K562 (cell line): Measurements from ENCODE around the gene PLAAT4. TPM values are rescaled to one million over a fixed set of nuclear protein-coding genes. Genes with fewer than 3 reads are reported as not detected.

Experiments
- BACH1 ChIP-seq: fragments of 200-800 bp; sonication (Bioruptor generic); IDR thresholded peaks from 2 replicates; pipeline ENCODE4 v1.6.1; 2016; ENCODE audit warnings: missing genetic modification characterization, missing compliant biosample characterization
- CREB5 ChIP-seq: fragments of 250-450 bp; sonication (Bioruptor Pico); IDR thresholded peaks from 2 replicates; pipeline ENCODE4 v1.5.0; 2020; ENCODE audit warnings: mild to moderate bottlenecking
- CREM ChIP-seq: IDR thresholded peaks from 2 replicates; pipeline ENCODE4 v1.6.1; 2014; ENCODE audit warnings: antibody characterized with exemption, low read depth
- DPF2 ChIP-seq: fragments of 450-650 bp; IDR thresholded peaks from 2 replicates; pipeline ENCODE4 v1.6.1; 2016
- ETV1 ChIP-seq: fragments of 450-650 bp; conservative IDR thresholded peaks from 2 replicates; pipeline ENCODE4 v1.6.1; 2016; ENCODE audit warnings: missing genetic modification characterization, control low read depth, low read depth, missing compliant biosample characterization
- FOSL1 ChIP-seq: fragments of 200-800 bp; sonication (Bioruptor generic); conservative IDR thresholded peaks from 2 replicates; pipeline ENCODE4 v1.6.1; 2016; ENCODE audit warnings: missing genetic modification characterization, missing compliant biosample characterization
- FOXO4 ChIP-seq: fragments of 450-650 bp; formaldehyde crosslinking; IDR thresholded peaks from 2 replicates; pipeline ENCODE4 v1.4.0; 2020; ENCODE audit warnings: mild to moderate bottlenecking, moderate library complexity
- GABPA ChIP-seq: fragments of 200-800 bp; sonication (Bioruptor generic); conservative IDR thresholded peaks from 2 replicates; pipeline ENCODE4 v1.6.1; 2016; ENCODE audit warnings: low read depth, missing genetic modification characterization, missing compliant biosample characterization
- MECOM ChIP-seq: fragments of 250-450 bp; sonication (Bioruptor Pico); IDR thresholded peaks from 2 replicates; pipeline ENCODE4 v1.8.0; 2022; ENCODE audit warnings: inconsistent platforms
- MLLT1 ChIP-seq, 2 experiments: fragments of 450-650 bp; IDR thresholded peaks; 2 replicates each; pipeline ENCODE4 v1.6.1; 2016
- NFRKB ChIP-seq: fragments of 450-650 bp; IDR thresholded peaks from 2 replicates; pipeline ENCODE4 v1.6.1; 2016; ENCODE audit warnings: low read depth
- NR4A1 ChIP-seq, 2 experiments: fragments of 250-450 bp in 1 of 2; fragments of 450-650 bp in 1 of 2; sonication (Bioruptor Pico) in 1 of 2; IDR thresholded peaks; 2 replicates each; pipeline versions ENCODE4 v1.4.0 to v1.6.1; 2016 to 2020; ENCODE audit warnings: mild to moderate bottlenecking in 2 of 2, missing compliant biosample characterization in 1 of 2, missing genetic modification characterization in 1 of 2, moderate library complexity in 1 of 2
- SMAD4 ChIP-seq: fragments of 250-450 bp; sonication (Bioruptor Pico); conservative IDR thresholded peaks from 2 replicates; pipeline ENCODE4 v1.8.0; 2021; ENCODE audit warnings: inconsistent platforms, mild to moderate bottlenecking, moderate library complexity
- SMARCE1 ChIP-seq: fragments of 450-650 bp; IDR thresholded peaks from 2 replicates; pipeline ENCODE4 v1.7.1; 2016; ENCODE audit warnings: mild to moderate bottlenecking
- SRF ChIP-seq, 2 experiments: fragments of 250-450, 450-650 bp in 1 of 2; sonication (Bioruptor Pico) in 1 of 2; sonication (generic) in 1 of 2; formaldehyde crosslinking; IDR thresholded peaks; 2 replicates each; pipeline versions ENCODE4 v1.5.0 to v1.5.1; 2020 to 2022; ENCODE audit warnings: mild to moderate bottlenecking in 1 of 2, missing genetic modification reagents in 1 of 2
- STAT5B ChIP-seq: fragments of 250-450 bp; sonication (Bioruptor Pico); IDR thresholded peaks from 2 replicates; pipeline ENCODE4 v1.8.0; 2021; ENCODE audit warnings: mild to moderate bottlenecking, inconsistent platforms
- TEAD2 ChIP-seq: fragments of 450-650 bp; IDR thresholded peaks from 2 replicates; pipeline ENCODE4 v1.6.1; 2016; ENCODE audit warnings: missing genetic modification characterization, control low read depth, missing compliant biosample characterization
- ZNF140 ChIP-seq: fragments of 250-450 bp; sonication (Bioruptor Pico); IDR thresholded peaks from 2 replicates; pipeline ENCODE4 v1.8.0; 2021; ENCODE audit warnings: moderate library complexity, mild to moderate bottlenecking, inconsistent platforms
- ZNF212 ChIP-seq: fragments of 450-650 bp; formaldehyde crosslinking; IDR thresholded peaks from 2 replicates; pipeline ENCODE4 v1.4.0; 2020; ENCODE audit warnings: mild to moderate bottlenecking
- ZNF518B ChIP-seq: fragments of 250-450 bp; sonication (Bioruptor Pico); IDR thresholded peaks from 2 replicates; pipeline ENCODE4 v1.5.0; 2021; ENCODE audit warnings: mild to moderate bottlenecking, moderate library complexity
- polyA plus RNA-seq, 8 experiments: library from polyadenylated mRNA; depleted of rRNA in 4 of 8; stranded (reverse) in 5 of 8; unstranded in 3 of 8; fragments of >200 nt; fragmentation: Nextera tagmentation in 2 of 8; fragmentation: Illumina TruSeq in 1 of 8; extraction: Ambion mirVana in 2 of 8; extraction: Trizol in 1 of 8; gene quantifications; 2 replicates each; pipeline versions ENCODE4 v1.2.1 to v1.2.3, GENCODE V29; 2011 to 2014; ENCODE audit warnings: inconsistent platforms in 1 of 8, missing spikeins in 1 of 8
- total RNA-seq, 7 experiments: library from RNA; depleted of rRNA in 6 of 7; stranded (reverse); fragments of >200 nt in 6 of 7; fragmentation: Illumina TruSeq in 2 of 7; extraction: Trizol in 2 of 7; gene quantifications; 2 replicates each; pipeline versions ENCODE4 v1.2.1 to v1.2.3, GENCODE V29; 2011 to 2021; ENCODE audit warnings: low replicate concordance in 1 of 7

The PLAAT4 gene
- total and polyA plus RNA-seq, 9 of the 15 experiments (the other 6 are each of a cell fraction or from before 2014, with no cell fraction given): 0.54 to 3.0 (median 1.3) TPM; not detected in 1

- TF ChIP-seq GABPA (tag): peak; percentile 63; the same call in 1 of the 2 replicates
- TF ChIP-seq ZNF518B (CRISPR knock-in tag): 0 out of 2 replicates have a peak, but pooled peaks have one; percentile 74
- peak; percentile 61 for TF ChIP-seq SMARCE1
- 0 out of 2 replicates have a peak, but pooled peaks have one; percentile 21 for TF ChIP-seq FOSL1
- TF ChIP-seq CREM: peak; percentile 69; the same call in 1 of the 2 replicates
- peak; percentile 96; the same call in 1 of the 2 replicates for TF ChIP-seq NR4A1 (CRISPR knock-in tag; IDR thresholded peaks at IDR 0.05)
- TF ChIP-seq NR4A1 (tag; IDR thresholded peaks at IDR 0.05): peak; percentile 99
- peak; percentile 67; the same call in 1 of the 2 replicates for TF ChIP-seq DPF2
- TF ChIP-seq BACH1 (tag): peak; percentile 86
- TF ChIP-seq ETV1 (tag): peak; percentile 98
- TF ChIP-seq ZNF140 (CRISPR knock-in tag): peak; percentile 82; the same call in 1 of the 2 replicates
- TF ChIP-seq NFRKB: peak; percentile 43; the same call in 1 of the 2 replicates
- TF ChIP-seq SMAD4 (CRISPR knock-in tag): peak; percentile 98
- TF ChIP-seq ZNF212 (CRISPR knock-in tag): peak; percentile 96
- TF ChIP-seq CREB5 (CRISPR knock-in tag): peak; percentile 97
- peak; percentile 96 for TF ChIP-seq FOXO4 (CRISPR knock-in tag)
- TF ChIP-seq STAT5B (CRISPR knock-in tag): peak; percentile 77
- TF ChIP-seq MECOM (CRISPR knock-in tag): peak; percentile 94
- TF ChIP-seq TEAD2 (tag): peak; percentile 84; the same call in 1 of the 2 replicates
- 0 out of 4 replicates have a peak, but pooled peaks of 1 of the 2 experiments have one; percentile 16 for TF ChIP-seq MLLT1 (IDR thresholded peaks at IDR 0.05)
- peak; percentile 76 to 87; a peak in 3 of 4 replicates for TF ChIP-seq SRF (CRISPR knock-in tag; IDR thresholded peaks at IDR 0.05)
Measured at GRCh38 chr11:63531074-63531792, 5.4 kb upstream of the PLAAT4 start (continued).
